Activated naive CD8-positive, alpha-beta T cell treated with anti-CD3 and anti-CD28 coated beads for 36 hours (primary cell): ENCODE results near the gene ZNF284. TPM values are rescaled to one million over a fixed set of nuclear protein-coding genes. Genes with fewer than 3 reads are reported as not detected.

Experiments
- total RNA-seq, 2 experiments: library from RNA; stranded (reverse); gene quantifications; one replicate each; pipeline ENCODE4 v1.2.3, GENCODE V29; 2021

Gene ZNF284
- total RNA-seq, 2 experiments from 2014 or later = 1.6 to 1.7 TPM

Other genes starting within 250 kb of the ZNF284 start
- gene ZNF283, start 244.8 kb upstream of the ZNF284 start, total RNA-seq = 1 to 10 TPM; 5.6 to 7.2 TPM
- 1 to 10 TPM; 2.9 to 3.1 TPM for gene ZNF404, start 188.2 kb upstream of the ZNF284 start, total RNA-seq
- 10 to 100 TPM; 11.9 to 12.2 TPM for gene ZNF45, start 136.9 kb upstream of the ZNF284 start, total RNA-seq
- 1 to 10 TPM; 1.2 to 1.6 TPM for gene ZNF221, start 120.9 kb upstream of the ZNF284 start, total RNA-seq
- 1 to 10 TPM; 6.7 to 7.0 TPM for gene ZNF155, start 88.0 kb upstream of the ZNF284 start, total RNA-seq
- gene ZNF230, start 69.2 kb upstream of the ZNF284 start, total RNA-seq = 1 to 10 TPM; 2.5 to 3.9 TPM
- 1 to 10 TPM; 2.5 to 3.5 TPM for gene ZNF222, start 46.8 kb upstream of the ZNF284 start, total RNA-seq
- gene ZNF223, start 20.1 kb upstream of the ZNF284 start, total RNA-seq = 1 to 10 TPM; 1.4 to 1.8 TPM
- gene ZNF224, start 22.2 kb downstream of the ZNF284 start, total RNA-seq = 10 to 100 TPM; 13.4 to 14.6 TPM
- 1 to 10 TPM; 3.8 to 4.0 TPM for gene ZNF225, start 41.2 kb downstream of the ZNF284 start, total RNA-seq
- 1 to 10 TPM; 6.9 to 7.0 TPM for gene ZNF234, start 69.4 kb downstream of the ZNF284 start, total RNA-seq
- gene ZNF226, start 92.9 kb downstream of the ZNF284 start, total RNA-seq = 1 to 10 TPM; 6.5 to 7.4 TPM
- gene ZNF227, start 140.4 kb downstream of the ZNF284 start, total RNA-seq = 10 to 100 TPM; 24.2 to 24.5 TPM
- under 1 TPM; 0.16 to 0.32 TPM for gene ZNF233, start 187.7 kb downstream of the ZNF284 start, total RNA-seq
- 1 to 10 TPM; 3.8 to 4.7 TPM for gene ZNF235, start 232.9 kb downstream of the ZNF284 start, total RNA-seq